Left ventricle myocardium inferior (tissue), 1 donor: Measurements from ENCODE around the gene PITPNC1. TPM values are rescaled to one million over a fixed set of nuclear protein-coding genes. Genes with fewer than 3 reads are reported as not detected.

ENCODE experiments used
- DNase-seq: peaks from one replicate; pipeline ENCODE4 v3.0.0-alpha.2; 2020
- H3K27ac ChIP-seq: fragments of 200-600 bp; replicated peaks from 2 replicates; pipeline ENCODE4 v1.8.0; 2021
- H3K27me3 ChIP-seq: fragments of 200-600 bp; 2 replicates; pipeline ENCODE4 v1.8.0; 2021; ENCODE audit warnings: low read depth
- H3K36me3 ChIP-seq: fragments of 200-600 bp; 2 replicates; pipeline ENCODE4 v1.8.0; 2021
- H3K4me1 ChIP-seq: fragments of 200-600 bp; 2 replicates; pipeline ENCODE4 v1.8.0; 2021
- H3K4me3 ChIP-seq: fragments of 200-600 bp; 2 replicates; pipeline ENCODE4 v1.8.0; 2021; ENCODE audit warnings: mild to moderate bottlenecking, moderate library complexity
- H3K9me3 ChIP-seq: fragments of 200-600 bp; replicated peaks from 2 replicates; pipeline ENCODE4 v1.8.0; 2021
- CTCF ChIP-seq: fragments of 200-600 bp; IDR thresholded peaks from 2 replicates; pipeline ENCODE4 v1.8.0; 2021; ENCODE audit warnings: antibody characterized with exemption, mild to moderate bottlenecking, borderline replicate concordance
- intact Hi-C: fragments of 100-400 bp; cut with micrococcal nuclease; formaldehyde crosslinking; loops from one replicate; pipeline ENCODE4 v1.11.0; 2022
- total RNA-seq: library from RNA; stranded (reverse); fragmentation: NEBNext Ultra II Directional; extraction: Animal tissue kit (Norgen Biotek cat#: 25700); gene quantifications from one replicate; pipeline ENCODE4 v1.2.1, GENCODE V29; 2021
- donor health status: DM: no; HTN: yes; CAD: no; lungs with severe emphysema.

PITPNC1 gene
- total RNA-seq, 1 donor from 2014 or later: 8.1 TPM

DNA sequence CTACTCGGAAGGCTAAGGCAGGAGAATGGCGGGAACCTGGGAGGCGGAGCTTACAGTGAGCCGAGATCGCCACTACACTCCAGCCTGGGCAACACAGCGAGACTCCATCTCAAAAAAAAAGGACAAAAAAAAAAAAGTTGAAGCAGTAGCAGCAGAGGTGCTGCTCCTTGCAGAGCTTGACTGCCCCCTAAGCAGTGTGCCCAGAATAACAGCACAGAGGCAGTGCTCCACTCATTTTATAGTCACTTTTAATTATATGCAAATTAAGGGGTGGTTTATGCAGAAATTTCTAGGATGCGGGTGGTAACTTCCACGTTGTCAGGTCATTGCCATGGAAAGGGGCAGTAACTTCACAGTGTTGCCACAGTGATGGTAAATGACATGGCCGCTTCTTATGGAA is 286.4 kb downstream of the PITPNC1 start:
- peaks cover 9% of the 10 kb centered on the region for H3K9me3 ChIP-seq
- no peak overlapping the region for H3K4me3 ChIP-seq
- H3K27ac ChIP-seq: no peak overlapping the region
- intact Hi-C loops: no loop called here
- TF ChIP-seq CTCF: no peak
- no peaks in the 10 kb centered on the region for H3K4me1 ChIP-seq
- no peak for DNase-seq
- H3K36me3 ChIP-seq: no peaks in the 10 kb centered on the region
- H3K27me3 ChIP-seq: no peaks in the 10 kb centered on the region

- no peaks in the 10 kb centered on the region for H3K9me3 ChIP-seq
- H3K27me3 ChIP-seq: no peaks in the 10 kb centered on the region
- H3K36me3 ChIP-seq: peaks cover 11% of the 10 kb centered on the region
- intact Hi-C loops: no loop called here
- no peak overlapping the region for H3K27ac ChIP-seq
- DNase-seq: no peak
- no peak for TF ChIP-seq CTCF
- peaks cover 4% of the 10 kb centered on the region for H3K4me1 ChIP-seq
- no peak overlapping the region for H3K4me3 ChIP-seq
Measured at GRCh38 chr17:67666028-67666427, 288.9 kb downstream of the PITPNC1 start.

DNA sequence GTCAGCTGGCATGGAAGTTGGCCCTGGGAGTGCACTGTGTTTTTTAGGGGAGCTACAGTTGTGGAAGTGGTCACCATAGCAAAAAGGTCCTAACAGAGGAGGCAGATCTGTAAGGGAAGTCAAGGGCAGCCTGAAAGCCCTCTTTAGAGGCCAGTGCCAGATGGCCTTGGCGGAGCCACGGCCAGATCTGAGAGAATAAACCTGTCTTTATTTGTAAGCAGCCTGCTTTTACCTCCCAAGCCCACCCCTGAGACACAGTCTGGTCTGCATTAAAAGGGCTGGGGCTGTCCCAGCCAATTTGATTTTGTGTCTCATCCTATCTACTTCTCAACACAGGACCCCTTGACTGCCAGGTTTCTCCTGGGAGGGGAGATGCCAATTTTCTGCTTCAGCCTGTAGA is 289.6 kb downstream of the PITPNC1 start:
- H3K36me3 ChIP-seq: peaks cover 11% of the 10 kb centered on the region
- no peaks in the 10 kb centered on the region for H3K9me3 ChIP-seq
- TF ChIP-seq CTCF: no peak
- H3K4me3 ChIP-seq: no peak overlapping the region
- H3K27me3 ChIP-seq: no peaks in the 10 kb centered on the region
- no peak for DNase-seq
- H3K4me1 ChIP-seq: peaks cover 10% of the 10 kb centered on the region
- no peak overlapping the region for H3K27ac ChIP-seq
- intact Hi-C loops: no loop called here

- TF ChIP-seq CTCF: no peak
- Histone ChIP-seq H3K4me3 (no peak overlapping the region), H3K27me3 (no peaks in the 10 kb centered on the region), H3K27ac (peak overlapping the region; percentile 27), H3K36me3 (peaks cover 21% of the 10 kb centered on the region), H3K9me3 (no peaks in the 10 kb centered on the region), H3K4me1 (peaks cover 32% of the 10 kb centered on the region)
- no peak for DNase-seq
- intact Hi-C loops: no loop called here
Measured at GRCh38 chr17:67671493-67671892, 294.4 kb downstream of the PITPNC1 start.

- no peak overlapping the region for H3K4me3 ChIP-seq
- intact Hi-C loops: no loop called here
- DNase-seq: no peak
- peaks cover 25% of the 10 kb centered on the region for H3K36me3 ChIP-seq
- no peaks in the 10 kb centered on the region for H3K9me3 ChIP-seq
- TF ChIP-seq CTCF: no peak
- peaks cover 41% of the 10 kb centered on the region for H3K4me1 ChIP-seq
- H3K27me3 ChIP-seq: no peaks in the 10 kb centered on the region
- H3K27ac ChIP-seq: no peak overlapping the region
Measured at GRCh38 chr17:67672592-67673335, 295.7 kb downstream of the PITPNC1 start.
